Measurements from ENCODE around the gene GLTPD2. TPM values are rescaled to one million over a fixed set of nuclear protein-coding genes. Genes with fewer than 3 reads are reported as not detected.

The GLTPD2 gene
- total RNA-seq, 4 donors from 2014 or later: 1.2 TPM; not detected in 3

DNA sequence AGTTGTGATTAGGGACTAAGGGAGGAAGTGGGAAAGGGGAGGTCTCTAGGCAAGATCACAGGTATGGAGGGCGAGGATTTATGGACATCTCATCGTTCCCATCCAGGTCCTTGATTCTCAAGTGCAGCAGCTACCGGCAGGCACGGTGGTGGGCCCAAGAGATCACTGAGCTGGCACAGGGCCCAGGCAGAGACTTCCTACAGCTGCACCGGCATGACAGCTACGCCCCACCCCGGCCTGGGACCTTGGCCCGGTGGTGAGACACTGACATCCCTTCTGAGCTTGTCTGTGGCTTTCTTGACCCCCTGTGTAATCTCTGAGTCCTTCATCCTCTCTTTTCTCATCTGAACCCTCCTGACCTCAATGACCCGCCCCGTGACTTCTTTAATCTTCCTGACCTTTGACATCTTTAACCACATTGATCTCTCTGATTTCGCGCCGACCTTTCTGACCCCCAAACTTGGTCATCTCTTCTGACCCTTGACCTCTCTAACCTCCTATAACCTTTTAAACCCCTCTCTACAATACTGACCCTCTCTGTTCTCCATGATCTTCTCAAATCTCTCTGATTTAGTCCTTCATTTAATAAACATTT is 22.0 kb downstream of the GLTPD2 start:
- intact Hi-C loops (cut with DNase I; ENCODE audit: low total_unique reads): no loop called here
- H3K4me3 ChIP-seq (ENCODE audit: low read depth, poor library complexity, severe bottlenecking): no peak overlapping the region
- TF ChIP-seq, protein P1, sequence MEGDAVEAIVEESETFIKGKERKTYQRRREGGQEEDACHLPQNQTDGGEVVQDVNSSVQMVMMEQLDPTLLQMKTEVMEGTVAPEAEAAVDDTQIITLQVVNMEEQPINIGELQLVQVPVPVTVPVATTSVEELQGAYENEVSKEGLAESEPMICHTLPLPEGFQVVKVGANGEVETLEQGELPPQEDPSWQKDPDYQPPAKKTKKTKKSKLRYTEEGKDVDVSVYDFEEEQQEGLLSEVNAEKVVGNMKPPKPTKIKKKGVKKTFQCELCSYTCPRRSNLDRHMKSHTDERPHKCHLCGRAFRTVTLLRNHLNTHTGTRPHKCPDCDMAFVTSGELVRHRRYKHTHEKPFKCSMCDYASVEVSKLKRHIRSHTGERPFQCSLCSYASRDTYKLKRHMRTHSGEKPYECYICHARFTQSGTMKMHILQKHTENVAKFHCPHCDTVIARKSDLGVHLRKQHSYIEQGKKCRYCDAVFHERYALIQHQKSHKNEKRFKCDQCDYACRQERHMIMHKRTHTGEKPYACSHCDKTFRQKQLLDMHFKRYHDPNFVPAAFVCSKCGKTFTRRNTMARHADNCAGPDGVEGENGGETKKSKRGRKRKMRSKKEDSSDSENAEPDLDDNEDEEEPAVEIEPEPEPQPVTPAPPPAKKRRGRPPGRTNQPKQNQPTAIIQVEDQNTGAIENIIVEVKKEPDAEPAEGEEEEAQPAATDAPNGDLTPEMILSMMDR (IDR thresholded peaks at IDR 0.05): no peak
- no peak for TF ChIP-seq POLR2A (IDR thresholded peaks at IDR 0.05)
- WGBS, 2 donors: 61 to 65% methylated on average over 13 of the region's 13 CpGs
- no peak for DNase-seq (ENCODE audit: low spot score in 2 of 2)

DNA sequence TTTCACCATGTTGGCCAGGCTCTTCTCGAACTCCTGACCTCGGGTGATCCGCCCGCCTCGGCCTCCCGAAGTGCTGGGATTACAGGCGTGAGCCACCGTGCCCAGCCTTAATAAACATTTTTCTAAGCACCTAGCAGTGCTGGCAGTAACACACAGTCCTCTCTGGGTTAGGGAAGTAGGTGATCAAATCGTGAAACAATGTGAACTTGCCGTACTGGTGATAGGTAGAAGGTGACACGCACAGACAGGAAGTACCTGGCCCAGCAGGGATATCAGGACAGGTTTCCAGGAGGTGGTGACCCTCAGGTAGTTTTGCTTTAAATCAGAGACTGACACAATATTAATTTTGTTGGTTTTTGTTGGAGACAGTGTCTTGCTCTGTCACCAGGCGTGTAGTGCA is 22.7 kb downstream of the GLTPD2 start:
- WGBS, 2 donors: 90 to 94% methylated on average over 12 of the region's 12 CpGs
- TF ChIP-seq, protein P1 (IDR thresholded peaks at IDR 0.05): no peak
- no peak for TF ChIP-seq POLR2A (IDR thresholded peaks at IDR 0.05)
- intact Hi-C loops (cut with DNase I; ENCODE audit: low total_unique reads): no loop called here
- DNase-seq (ENCODE audit: low spot score in 2 of 2): no peak
- H3K4me3 ChIP-seq (ENCODE audit: low read depth, poor library complexity, severe bottlenecking): no peak overlapping the region

DNA sequence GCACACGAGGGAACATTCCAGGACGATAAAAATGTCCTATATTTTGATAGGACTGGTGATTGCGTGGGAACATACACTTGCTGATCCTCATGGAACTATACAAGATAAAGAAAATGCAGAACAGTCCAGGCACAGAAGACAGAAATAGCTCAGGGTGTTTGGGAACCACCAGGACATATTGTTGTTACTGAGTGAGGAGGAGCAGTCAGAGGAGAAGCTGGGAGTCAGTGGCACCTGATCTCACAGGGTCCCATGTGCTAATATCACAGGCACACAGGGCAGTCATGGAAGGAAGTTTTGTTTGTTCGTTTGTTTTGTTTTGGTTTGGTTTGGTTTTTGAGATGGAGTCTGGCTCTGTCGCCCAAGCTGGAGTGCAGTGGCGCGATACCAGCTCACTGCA is 23.9 kb downstream of the GLTPD2 start:
- DNase-seq (ENCODE audit: low spot score in 2 of 2): no peak
- H3K4me3 ChIP-seq (ENCODE audit: low read depth, poor library complexity, severe bottlenecking): no peak overlapping the region
- TF ChIP-seq, protein P1 (IDR thresholded peaks at IDR 0.05): no peak
- TF ChIP-seq POLR2A (IDR thresholded peaks at IDR 0.05): no peak
- WGBS, 2 donors: 86 to 87% methylated on average over 7 of the region's 7 CpGs
- intact Hi-C loops (cut with DNase I; ENCODE audit: low total_unique reads): no loop called here

DNA sequence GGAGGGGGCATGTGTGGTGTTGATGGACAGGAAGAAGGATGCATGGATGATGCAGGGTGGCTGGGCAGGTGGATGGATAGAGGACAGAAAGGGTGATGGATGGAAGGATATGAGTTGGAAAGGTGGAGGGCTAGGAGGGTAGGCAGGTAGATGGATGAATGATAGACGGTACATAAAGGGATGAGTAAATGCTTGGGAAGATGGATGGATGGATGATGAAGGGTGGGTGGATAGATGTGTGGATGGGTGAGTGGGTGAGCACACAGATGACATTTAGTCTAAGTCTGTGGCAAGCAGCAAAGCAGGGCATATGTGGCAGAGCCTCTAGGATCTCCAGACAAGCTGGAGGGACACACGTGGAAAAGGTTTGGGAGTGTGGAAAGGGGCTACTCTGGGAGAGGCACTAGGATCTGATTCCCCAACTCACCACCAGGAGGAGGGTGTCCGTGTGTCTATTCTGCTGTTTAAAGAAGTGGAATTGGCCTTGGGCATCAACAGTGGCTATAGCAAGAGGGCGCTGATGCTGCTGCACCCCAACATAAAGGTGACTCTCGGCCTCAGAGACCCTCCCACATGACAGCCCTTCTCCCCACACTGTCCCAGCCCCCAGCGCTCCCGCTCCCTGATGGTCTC is 26.4 kb downstream of the GLTPD2 start:
- no peak overlapping the region for H3K4me3 ChIP-seq (ENCODE audit: low read depth, poor library complexity, severe bottlenecking)
- intact Hi-C loops (cut with DNase I; ENCODE audit: low total_unique reads): no loop called here
- no peak for TF ChIP-seq POLR2A (IDR thresholded peaks at IDR 0.05)
- TF ChIP-seq, protein P1 (IDR thresholded peaks at IDR 0.05): no peak
- DNase-seq (ENCODE audit: low spot score in 2 of 2): no peak
- WGBS, 2 donors: 84 to 85% methylated on average over 7 of the region's 7 CpGs

DNA sequence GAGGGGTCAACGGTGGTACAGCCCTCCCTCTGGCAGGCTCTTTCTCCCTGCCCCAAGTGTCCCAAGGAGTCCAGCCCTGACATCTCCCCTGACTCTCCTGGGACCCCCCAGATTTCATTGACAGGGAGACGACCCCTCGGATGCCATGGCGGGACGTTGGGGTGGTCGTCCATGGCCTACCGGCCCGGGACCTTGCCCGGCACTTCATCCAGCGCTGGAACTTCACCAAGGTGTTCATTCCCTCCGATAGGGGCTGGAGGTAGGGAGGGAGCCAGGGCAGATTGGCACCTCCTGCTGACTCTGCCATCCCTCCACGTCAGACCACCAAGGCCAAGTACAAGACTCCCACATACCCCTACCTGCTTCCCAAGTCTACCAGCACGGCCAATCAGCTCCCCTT is 28.1 kb downstream of the GLTPD2 start:
- no peak overlapping the region for H3K4me3 ChIP-seq (ENCODE audit: low read depth, poor library complexity, severe bottlenecking)
- DNase-seq (ENCODE audit: low spot score in 2 of 2): no peak
- intact Hi-C loops (cut with DNase I; ENCODE audit: low total_unique reads): no loop called here
- TF ChIP-seq, protein P1 (IDR thresholded peaks at IDR 0.05): no peak
- TF ChIP-seq POLR2A (IDR thresholded peaks at IDR 0.05): no peak
- 95 to 96% methylated on average over 13 of the region's 13 CpGs for WGBS, 2 donors

DNA sequence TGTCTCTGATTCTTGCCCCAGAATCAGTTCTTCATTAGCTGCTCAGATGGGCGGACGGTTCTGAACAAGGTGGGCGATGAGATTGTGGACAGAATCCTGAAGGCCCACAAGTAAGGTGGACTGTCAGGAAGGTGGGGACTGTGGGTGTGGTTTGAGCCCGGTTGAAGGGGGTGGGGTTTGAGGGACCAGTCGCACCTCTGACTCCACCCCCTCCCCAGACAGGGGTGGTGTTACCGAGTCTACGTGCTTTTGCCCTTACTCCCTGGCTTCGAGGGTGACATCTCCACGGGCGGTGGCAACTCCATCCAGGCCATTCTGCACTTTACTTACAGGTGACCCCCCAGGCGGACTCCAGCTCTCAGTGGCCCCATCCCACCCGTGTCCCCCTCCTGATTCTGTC is 29.5 kb downstream of the GLTPD2 start:
- WGBS, 2 donors: 73 to 82% methylated on average over 12 of the region's 12 CpGs
- no peak for TF ChIP-seq POLR2A (IDR thresholded peaks at IDR 0.05)
- TF ChIP-seq, protein P1 (IDR thresholded peaks at IDR 0.05): no peak
- DNase-seq (ENCODE audit: low spot score in 2 of 2): no peak
- no peak overlapping the region for H3K4me3 ChIP-seq (ENCODE audit: low read depth, poor library complexity, severe bottlenecking)
- intact Hi-C loops (cut with DNase I; ENCODE audit: low total_unique reads): no loop called here

All from lower leg skin (tissue), 4 donors.